ENCODE results near the gene S100A3.
"Not testable (repeated sequence)": the region's sequence is repeated elsewhere in the genome, so short reads cannot be mapped to it uniquely, and the experiment has no call there.

GRCh38 chr1:153521808-153522207, 27.2 kb downstream of the S100A3 start:
- not testable (repeated sequence) for TF ChIP-seq CTCF, EP300, POLR2A (IDR thresholded peaks at IDR 0.05)

Measured in gastroesophageal sphincter (tissue), 3 donors.